Measurements from ENCODE around the gene CHMP4A.

CHMP4A gene

GRCh38 chr14:24179961-24180796 lies 33.1 kb downstream of the CHMP4A start:
- peak; percentile 39 for DNase-seq (ENCODE audit: low read depth)
- H3K4me3 ChIP-seq (ENCODE audit: low read length): no peak overlapping the region
- no peak for TF ChIP-seq CTCF (IDR thresholded peaks at IDR 0.05; ENCODE audit: insufficient read depth, low read depth, low read length, missing control alignments)

DNA sequence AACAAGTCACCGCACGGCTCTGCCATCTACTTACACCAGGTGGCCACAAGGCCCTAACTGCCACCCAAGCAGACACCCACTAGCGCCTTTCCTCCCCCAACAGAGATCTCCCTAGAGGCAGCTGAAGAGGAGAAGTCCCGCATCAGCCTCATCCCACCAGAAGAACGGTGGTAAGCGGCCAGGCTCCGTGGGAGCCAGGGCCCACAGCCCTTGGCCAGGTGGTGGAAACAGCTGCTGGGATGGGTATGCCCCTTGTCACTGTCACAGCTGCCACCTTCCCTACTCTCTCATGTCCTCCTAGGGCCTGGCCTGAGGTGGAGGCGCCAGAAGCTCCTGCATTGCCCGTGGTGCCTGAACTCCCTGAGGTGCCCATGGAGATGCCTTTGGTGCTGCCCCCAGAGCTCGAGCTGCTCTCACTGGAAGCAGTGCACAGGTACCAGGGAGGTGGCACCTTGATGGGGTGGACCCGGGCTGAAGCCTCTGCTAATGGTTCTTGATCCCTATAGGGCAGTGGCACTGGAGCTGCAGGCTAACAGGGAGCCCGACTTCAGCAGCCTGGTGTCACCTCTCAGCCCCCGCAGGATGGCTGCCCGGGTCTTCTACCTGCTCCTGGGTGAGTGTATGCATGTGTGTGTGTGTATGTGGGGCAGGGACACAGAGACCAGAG lies 33.9 kb downstream of the CHMP4A start:
- TF ChIP-seq CTCF (IDR thresholded peaks at IDR 0.05; ENCODE audit: insufficient read depth, low read depth, low read length, missing control alignments): no peak
- DNase-seq (ENCODE audit: low read depth): no peak
- H3K4me3 ChIP-seq (ENCODE audit: low read length): no peak overlapping the region

DNA sequence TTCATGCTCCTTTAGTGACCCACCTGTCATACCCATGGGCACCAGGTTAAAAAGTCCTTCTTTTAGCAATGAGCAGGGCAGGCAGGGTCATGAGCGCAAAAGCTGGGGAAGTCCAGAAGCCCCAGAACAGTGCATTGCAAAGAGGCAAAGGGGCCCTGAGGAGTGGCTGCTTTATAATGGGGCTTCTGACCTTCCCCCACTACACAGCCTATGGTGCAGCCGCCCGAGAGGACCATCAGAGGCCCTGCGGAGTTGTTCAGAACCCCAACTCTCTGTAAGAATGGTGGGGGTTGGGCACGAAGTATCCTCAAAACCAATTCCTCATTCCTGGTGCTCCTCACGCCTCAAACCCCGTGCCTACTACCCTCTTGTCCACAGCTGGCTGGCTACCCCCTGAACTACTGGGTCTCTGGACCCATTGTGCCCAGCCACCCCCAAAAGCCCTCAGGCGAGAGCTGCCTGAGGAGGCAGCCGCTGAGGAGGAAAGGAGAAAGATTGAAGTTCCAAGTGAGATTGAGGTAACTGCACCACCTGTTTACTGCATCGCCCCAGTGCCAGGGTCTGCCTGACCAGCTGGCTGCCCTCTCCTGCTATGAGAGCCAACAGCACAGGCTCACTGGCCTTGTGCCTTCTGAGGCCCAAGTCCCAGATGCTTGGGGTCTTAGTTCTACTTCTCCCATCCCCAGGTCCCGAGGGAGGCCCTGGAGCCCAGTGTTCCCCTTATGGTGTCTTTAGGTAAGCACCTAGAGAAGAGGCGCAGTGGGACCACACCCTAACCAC lies 34.7 kb downstream of the CHMP4A start:
- H3K4me3 ChIP-seq (ENCODE audit: low read length): no peak overlapping the region
- no peak for DNase-seq (ENCODE audit: low read depth)
- no peak for TF ChIP-seq CTCF (IDR thresholded peaks at IDR 0.05; ENCODE audit: insufficient read depth, low read depth, low read length, missing control alignments)

GRCh38 chr14:24177891-24178290 lies 35.4 kb downstream of the CHMP4A start:
- no peak for DNase-seq (ENCODE audit: low read depth)
- TF ChIP-seq CTCF (IDR thresholded peaks at IDR 0.05; ENCODE audit: insufficient read depth, low read depth, low read length, missing control alignments): no peak
- H3K4me3 ChIP-seq (ENCODE audit: low read length): no peak overlapping the region

GRCh38 chr14:24177041-24177825 lies 36.1 kb downstream of the CHMP4A start:
- no peak for DNase-seq (ENCODE audit: low read depth)
- no peak for TF ChIP-seq CTCF (IDR thresholded peaks at IDR 0.05; ENCODE audit: insufficient read depth, low read depth, low read length, missing control alignments)

DNA sequence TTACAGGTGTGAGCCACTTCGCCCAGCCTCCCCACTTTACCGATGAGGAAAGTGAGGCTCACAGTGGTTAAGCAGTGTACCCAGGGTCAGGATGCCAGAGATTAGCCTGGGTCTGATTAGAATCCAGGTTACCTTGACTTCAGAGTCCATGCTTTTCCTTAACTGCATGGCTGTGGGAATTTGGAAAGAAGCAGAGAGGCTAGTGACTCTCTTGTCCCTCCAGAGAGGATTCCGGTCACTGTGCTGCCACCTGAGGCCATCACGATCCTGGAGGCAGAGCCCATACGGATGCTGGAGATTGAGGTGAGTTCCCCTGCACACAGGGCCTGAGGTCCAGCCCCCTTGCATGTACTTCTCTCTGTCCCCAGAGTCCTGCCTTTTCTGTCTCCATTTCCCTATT lies 36.7 kb downstream of the CHMP4A start:
- TF ChIP-seq CTCF (IDR thresholded peaks at IDR 0.05; ENCODE audit: insufficient read depth, low read depth, low read length, missing control alignments): no peak
- no peak overlapping the region for H3K4me3 ChIP-seq (ENCODE audit: low read length)
- DNase-seq (ENCODE audit: low read depth): no peak

More at GRCh38 chr14:24177041-24177825, 36.1 kb downstream of the CHMP4A start:
- no peak overlapping the region for H3K4me3 ChIP-seq (ENCODE audit: low read length)

Data from epithelial cell of esophagus (primary cell).